Embryonic facial prominence (tissue), 1 donor: Measurements from ENCODE around the gene MYO1H.
"Not testable (repeated sequence)": the region's sequence is repeated elsewhere in the genome, so short reads cannot be mapped to it uniquely, and the experiment has no call there.

ENCODE experiments used
- DNase-seq: peaks from one replicate; pipeline ENCODE4 v3.0.0-alpha.2; 2016; ENCODE audit errors: extremely low spot score

The MYO1H gene

GRCh38 chr12:109406147-109406546 is 58.4 kb downstream of the MYO1H start:
- not testable (repeated sequence) for DNase-seq

- no peak for DNase-seq
Measured at GRCh38 chr12:109418848-109419480, 71.3 kb downstream of the MYO1H start.

GRCh38 chr12:109421355-109422087 is 73.8 kb downstream of the MYO1H start:
- no peak for DNase-seq

- DNase-seq, result no peak
Measured at GRCh38 chr12:109422251-109422650, 74.6 kb downstream of the MYO1H start.

GRCh38 chr12:109423392-109423791 is 75.7 kb downstream of the MYO1H start:
- DNase-seq, result no peak

GRCh38 chr12:109428037-109428629 is 80.4 kb downstream of the MYO1H start:
- no peak for DNase-seq

- DNase-seq, result not testable (repeated sequence)
Measured at GRCh38 chr12:109428804-109429203, 81.1 kb downstream of the MYO1H start.

- no peak for DNase-seq
Measured at GRCh38 chr12:109430244-109430643, 82.5 kb downstream of the MYO1H start.

- DNase-seq, result no peak
Measured at GRCh38 chr12:109432431-109432830, 84.7 kb downstream of the MYO1H start.

- no peak for DNase-seq
Measured at GRCh38 chr12:109432842-109433304, 85.2 kb downstream of the MYO1H start.

- no peak for DNase-seq
Measured at GRCh38 chr12:109433618-109434017, 85.9 kb downstream of the MYO1H start.

- DNase-seq, result no peak
Measured at GRCh38 chr12:109434582-109434981, 86.9 kb downstream of the MYO1H start.

GRCh38 chr12:109435428-109436187 is 87.9 kb downstream of the MYO1H start:
- no peak for DNase-seq

- no peak for DNase-seq
Measured at GRCh38 chr12:109436188-109436560, 88.5 kb downstream of the MYO1H start.

GRCh38 chr12:109439181-109439580 is 91.5 kb downstream of the MYO1H start:
- DNase-seq, result no peak

- DNase-seq, result not testable (repeated sequence)
Measured at GRCh38 chr12:109439951-109440350, 92.3 kb downstream of the MYO1H start.

GRCh38 chr12:109440851-109441490 is 93.3 kb downstream of the MYO1H start:
- no peak for DNase-seq

GRCh38 chr12:109443794-109444193 is 96.1 kb downstream of the MYO1H start:
- no peak for DNase-seq

- no peak for DNase-seq
Measured at GRCh38 chr12:109444259-109444658, 96.6 kb downstream of the MYO1H start.

GRCh38 chr12:109445191-109445609 is 97.5 kb downstream of the MYO1H start:
- no peak for DNase-seq

- DNase-seq, result no peak
Measured at GRCh38 chr12:109446869-109447268, 99.2 kb downstream of the MYO1H start.

- DNase-seq, result no peak
Measured at GRCh38 chr12:109447482-109447881, 99.8 kb downstream of the MYO1H start.
